ENCODE results near the gene PACSIN1. TPM values are rescaled to one million over a fixed set of nuclear protein-coding genes. Genes with fewer than 3 reads are reported as not detected.

Gene PACSIN1
- total RNA-seq, 3 donors from 2014 or later, result 0.29 to 0.33 TPM; not detected in 1

GRCh38 chr6:34490390-34491090 lies 24.7 kb downstream of the PACSIN1 start:
- intact Hi-C loops (cut with DNase I; ENCODE audit: low total_unique reads), result no loop called here
- TF ChIP-seq POLR2AphosphoS5 (IDR thresholded peaks at IDR 0.05) (no peak), POLR2A (IDR thresholded peaks at IDR 0.05) (no peak), CTCF (IDR thresholded peaks at IDR 0.05) (no peak)
- no peaks in the 10 kb centered on the region for H3K9me3 ChIP-seq
- peak overlapping the region in 1 of 3 donors; percentile 32 for H3K4me3 ChIP-seq
- DNase-seq (ENCODE audit: low spot score in 2 of 2), result no peak
- H3K4me1 ChIP-seq, result no peaks in the 10 kb centered on the region
- no peaks in the 10 kb centered on the region for H3K27me3 ChIP-seq
- H3K27ac ChIP-seq, result no peak overlapping the region
- no peaks in the 10 kb centered on the region for H3K36me3 ChIP-seq

GRCh38 chr6:34491091-34491430 lies 25.2 kb downstream of the PACSIN1 start:
- no peak for DNase-seq (ENCODE audit: low spot score in 2 of 2)
- Histone ChIP-seq H3K9me3 (no peaks in the 10 kb centered on the region), H3K4me3 (peak overlapping the region in 1 of 3 donors; percentile 32), H3K27me3 (no peaks in the 10 kb centered on the region), H3K36me3 (no peaks in the 10 kb centered on the region), H3K27ac (no peak overlapping the region), H3K4me1 (no peaks in the 10 kb centered on the region)
- no peak for TF ChIP-seq POLR2AphosphoS5 (IDR thresholded peaks at IDR 0.05)
- no peak for TF ChIP-seq POLR2A (IDR thresholded peaks at IDR 0.05)
- no peak for TF ChIP-seq CTCF (IDR thresholded peaks at IDR 0.05)
- intact Hi-C loops (cut with DNase I; ENCODE audit: low total_unique reads), result no loop called here

GRCh38 chr6:34493344-34493743 lies 27.5 kb downstream of the PACSIN1 start:
- Histone ChIP-seq H3K9me3 (no peaks in the 10 kb centered on the region), H3K36me3 (no peaks in the 10 kb centered on the region), H3K27ac (no peak overlapping the region), H3K27me3 (no peaks in the 10 kb centered on the region), H3K4me3 (no peak overlapping the region), H3K4me1 (no peaks in the 10 kb centered on the region)
- intact Hi-C loops (cut with DNase I; ENCODE audit: low total_unique reads), result no loop called here
- TF ChIP-seq POLR2A (IDR thresholded peaks at IDR 0.05) (no peak), CTCF (IDR thresholded peaks at IDR 0.05) (no peak), POLR2AphosphoS5 (IDR thresholded peaks at IDR 0.05) (no peak)
- no peak for DNase-seq (ENCODE audit: low spot score in 2 of 2)

- Histone ChIP-seq H3K4me1 (no peaks in the 10 kb centered on the region), H3K27me3 (no peaks in the 10 kb centered on the region)
- intact Hi-C loops (cut with DNase I; ENCODE audit: low total_unique reads), result no loop called here
Measured at GRCh38 chr6:34494973-34495372, 29.1 kb downstream of the PACSIN1 start.

More at GRCh38 chr6:34494973-34495372, 29.1 kb downstream of the PACSIN1 start:
- DNase-seq (ENCODE audit: low spot score in 2 of 2), result no peak
- Histone ChIP-seq H3K4me3 (no peak overlapping the region), H3K27ac (no peak overlapping the region), H3K36me3 (no peaks in the 10 kb centered on the region), H3K9me3 (peaks cover 0 to 7% of the 10 kb centered on the region in 2 donors)
- TF ChIP-seq CTCF (IDR thresholded peaks at IDR 0.05) (no peak), POLR2AphosphoS5 (IDR thresholded peaks at IDR 0.05) (no peak), POLR2A (IDR thresholded peaks at IDR 0.05) (no peak)

Measured in breast epithelium (tissue), 4 donors.